CD4-positive, alpha-beta T cell treated with Interleukin-1 beta for 1 hour (primary cell): ENCODE results near the gene NT5C1A.

Source experiments
- DNase-seq, 2 donors: peaks; one replicate each; pipeline ENCODE4 v3.0.0-alpha.2; 2020 to 2022

Gene NT5C1A

GRCh38 chr1:39633422-39633821, 38.5 kb downstream of the NT5C1A start:
- no peak for DNase-seq

DNA sequence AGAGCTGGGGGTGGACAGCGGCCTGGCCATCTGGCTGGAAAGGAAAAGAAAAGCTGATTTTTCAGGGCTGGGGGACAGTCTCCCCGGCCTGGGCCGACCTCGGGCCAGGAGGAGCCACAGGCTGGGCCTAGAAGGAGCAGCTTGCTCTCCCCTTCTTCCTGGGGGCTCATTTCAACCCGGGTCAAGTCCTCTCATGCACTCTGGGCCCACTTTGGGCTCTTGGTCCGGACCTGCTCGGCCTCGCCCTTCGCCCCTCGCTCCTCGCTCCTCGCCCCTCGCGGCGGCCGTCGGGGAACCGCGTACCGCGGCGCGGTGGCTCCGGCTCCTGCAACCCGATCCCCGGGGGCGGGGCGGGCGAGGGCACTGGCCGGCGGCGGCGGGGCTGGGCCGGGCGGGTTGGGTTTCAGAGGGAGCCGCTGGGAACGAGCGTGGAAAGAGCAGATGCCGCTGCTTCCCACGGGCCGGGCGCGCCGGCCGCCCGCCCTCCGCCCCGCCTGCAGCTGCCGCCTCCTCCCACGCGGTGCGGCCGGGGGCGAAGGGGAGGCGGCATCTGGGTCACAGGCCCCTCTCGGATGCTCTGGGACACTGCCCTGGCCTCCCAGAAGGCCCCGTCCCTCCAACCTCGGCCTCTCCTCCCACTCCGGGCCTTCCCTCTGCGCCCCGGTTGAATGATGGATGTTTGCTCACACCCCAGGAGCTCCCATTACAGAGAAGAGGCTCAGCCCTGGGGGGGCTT, 39.1 kb downstream of the NT5C1A start:
- DNase-seq = no peak

DNA sequence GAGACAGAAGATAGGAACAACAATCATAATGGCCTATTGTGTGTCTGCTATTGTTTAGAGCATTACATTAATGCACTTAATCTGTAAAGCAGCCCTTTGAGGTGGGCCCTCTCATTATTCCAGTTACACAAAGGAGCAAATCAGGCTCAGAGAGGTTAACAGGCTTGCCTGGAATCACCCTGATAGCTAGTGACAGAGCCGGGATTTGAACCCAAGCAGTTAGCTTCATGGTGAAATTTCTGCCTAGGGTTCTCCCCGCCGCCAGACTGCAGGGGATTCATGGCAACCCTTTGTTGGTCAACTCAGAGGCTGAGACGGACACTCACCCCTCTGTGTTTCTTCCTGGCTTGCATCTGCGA, 39.6 kb downstream of the NT5C1A start:
- no peak for DNase-seq

DNA sequence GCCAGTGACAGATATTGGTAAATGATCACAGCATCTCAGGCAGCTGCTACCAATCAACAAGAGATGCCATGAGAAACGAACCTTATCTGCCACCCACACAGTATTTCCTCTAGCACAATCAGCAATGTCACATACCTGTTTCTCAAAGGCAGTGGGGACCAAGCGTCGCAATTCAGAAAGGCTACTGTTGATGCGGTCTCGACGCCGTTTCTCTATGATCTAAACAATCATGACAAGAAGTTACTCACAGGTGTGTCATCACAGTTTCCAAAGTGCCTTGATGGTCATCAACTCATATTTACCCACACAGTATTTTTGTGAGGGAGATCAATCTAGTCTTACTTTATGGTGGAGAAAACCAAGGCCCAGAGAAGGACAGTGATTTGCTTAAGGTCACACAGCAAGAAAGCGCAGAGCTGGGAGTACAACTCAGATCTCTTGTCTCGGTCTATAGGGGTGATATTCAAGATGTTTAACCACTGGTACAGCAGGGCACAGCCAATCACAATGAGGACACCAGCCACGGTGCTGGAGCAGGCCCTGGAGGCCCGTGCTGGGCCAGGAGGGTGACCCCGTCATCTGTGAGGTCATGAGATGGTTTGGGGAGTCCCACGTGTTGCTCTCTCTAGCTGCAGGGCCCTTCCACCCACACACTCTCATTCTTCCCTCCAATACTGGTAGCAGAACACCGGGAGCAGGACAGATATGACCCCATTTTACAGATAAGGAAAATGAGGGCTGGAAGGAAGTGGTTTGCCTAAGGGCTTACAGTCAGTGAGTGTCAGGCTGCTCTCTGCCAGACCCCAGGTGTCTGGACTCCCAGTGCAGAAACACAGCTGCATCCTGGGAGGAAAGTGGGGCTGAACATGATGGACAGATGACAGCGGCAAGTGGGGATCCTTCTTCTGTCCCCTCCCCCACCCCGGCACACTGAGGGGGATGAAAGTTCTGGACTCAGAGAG, 40.3 kb downstream of the NT5C1A start:
- DNase-seq = no peak

DNA sequence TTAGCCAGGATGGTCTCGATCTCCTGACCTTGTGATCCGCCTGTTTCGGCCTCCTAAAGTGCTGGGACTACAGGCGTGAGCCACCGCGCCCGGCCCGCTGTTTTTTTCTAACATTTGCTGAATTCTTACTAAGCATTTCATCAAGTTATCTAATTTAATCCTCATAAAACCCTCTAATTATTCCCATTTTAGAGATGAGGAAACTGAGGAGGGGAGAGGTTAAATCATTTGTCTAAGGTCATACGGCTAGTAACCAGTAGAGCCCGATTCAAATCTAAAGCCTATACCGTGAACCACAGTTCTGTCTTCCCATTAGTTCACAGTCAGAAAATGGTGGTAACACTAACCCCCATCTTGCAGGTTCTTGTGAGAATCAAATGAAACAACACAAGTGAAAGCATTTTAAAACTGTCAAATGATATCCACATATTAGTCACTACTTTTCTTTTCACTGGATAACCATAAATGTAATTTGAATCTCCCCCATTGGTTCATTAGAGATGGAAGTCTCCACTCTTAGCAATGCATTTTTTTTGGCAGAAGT, 43.0 kb downstream of the NT5C1A start:
- DNase-seq = no peak

DNA sequence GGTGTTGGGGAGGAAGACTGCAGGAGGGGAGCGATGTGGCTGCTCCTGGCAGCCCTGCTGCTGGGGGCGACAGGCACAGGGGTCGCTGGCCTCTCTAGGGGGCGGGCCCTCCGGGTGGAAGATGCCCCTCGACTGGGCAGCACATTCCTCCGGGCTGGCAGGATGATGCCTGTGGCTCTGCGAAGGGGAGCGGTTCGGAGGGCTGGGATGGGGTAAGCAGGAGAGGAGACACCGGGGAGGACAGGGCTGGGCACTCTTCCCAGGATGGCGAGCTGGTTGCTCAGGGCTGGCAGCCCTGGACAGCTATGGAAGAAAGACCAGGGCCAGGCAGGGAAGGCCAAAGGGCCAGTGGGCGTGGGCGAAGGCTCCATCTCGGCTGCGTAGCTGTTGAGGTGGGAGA, 45.3 kb downstream of the NT5C1A start:
- no peak for DNase-seq

GRCh38 chr1:39625462-39626273, 46.2 kb downstream of the NT5C1A start:
- DNase-seq = no peak

DNA sequence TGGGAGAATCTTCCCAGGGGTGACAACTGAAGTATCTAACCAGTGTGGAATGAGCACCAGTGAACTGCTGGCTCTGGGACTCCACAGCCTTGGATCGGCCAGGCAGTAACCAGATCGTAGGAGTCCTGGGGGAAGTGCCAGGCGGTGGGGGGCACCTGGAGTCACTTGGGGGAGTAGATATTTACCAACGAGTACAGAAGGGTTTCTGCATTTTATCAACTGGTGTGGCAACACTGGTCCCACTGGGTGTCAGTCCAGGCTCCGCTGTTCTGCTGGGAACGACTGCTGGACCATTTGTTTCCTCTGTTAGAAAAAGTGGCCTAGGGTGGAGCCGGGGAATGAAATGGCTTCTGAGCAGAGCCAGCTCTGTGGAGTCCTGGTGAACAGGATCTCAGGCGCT, 46.9 kb downstream of the NT5C1A start:
- DNase-seq = no peak

DNA sequence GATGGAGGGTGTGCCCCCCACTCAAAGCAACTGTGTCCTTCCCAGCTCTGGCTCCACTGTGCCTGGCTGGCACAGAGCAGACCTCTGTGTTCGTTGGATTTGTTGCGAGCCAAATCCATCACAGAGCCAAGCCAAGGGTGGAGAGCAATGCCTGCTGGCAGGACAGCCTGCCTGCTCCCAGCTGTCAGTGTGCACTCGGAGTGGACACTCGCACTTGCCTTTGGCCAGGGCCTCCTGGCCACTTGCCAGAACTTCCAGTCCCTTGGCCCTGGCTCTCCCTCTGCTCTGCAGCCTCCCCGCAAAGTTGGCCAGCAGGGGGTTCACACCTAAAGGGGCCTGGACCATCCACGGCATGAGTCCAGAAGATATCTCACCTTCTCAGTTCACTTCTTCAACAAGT, 48.9 kb downstream of the NT5C1A start:
- DNase-seq = no peak

DNA sequence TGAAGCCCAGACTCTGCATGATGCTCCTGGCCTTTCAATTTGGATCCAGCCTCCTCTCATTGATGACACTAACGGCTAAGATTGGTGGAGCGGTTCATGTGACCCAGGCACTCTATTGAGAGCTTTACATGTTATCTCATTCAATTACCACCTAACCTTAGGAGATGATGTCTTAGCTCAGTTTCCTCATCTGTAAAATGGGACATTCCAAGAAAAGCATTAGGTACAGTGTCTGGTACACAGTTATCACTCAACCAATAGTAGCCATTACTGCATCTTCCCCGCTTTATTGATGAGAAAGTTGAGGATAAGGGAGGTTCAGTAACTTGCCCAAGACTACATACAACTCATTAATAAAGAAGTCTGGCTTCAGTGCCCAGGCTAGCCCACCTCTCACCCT, 49.5 kb downstream of the NT5C1A start:
- no peak for DNase-seq

DNA sequence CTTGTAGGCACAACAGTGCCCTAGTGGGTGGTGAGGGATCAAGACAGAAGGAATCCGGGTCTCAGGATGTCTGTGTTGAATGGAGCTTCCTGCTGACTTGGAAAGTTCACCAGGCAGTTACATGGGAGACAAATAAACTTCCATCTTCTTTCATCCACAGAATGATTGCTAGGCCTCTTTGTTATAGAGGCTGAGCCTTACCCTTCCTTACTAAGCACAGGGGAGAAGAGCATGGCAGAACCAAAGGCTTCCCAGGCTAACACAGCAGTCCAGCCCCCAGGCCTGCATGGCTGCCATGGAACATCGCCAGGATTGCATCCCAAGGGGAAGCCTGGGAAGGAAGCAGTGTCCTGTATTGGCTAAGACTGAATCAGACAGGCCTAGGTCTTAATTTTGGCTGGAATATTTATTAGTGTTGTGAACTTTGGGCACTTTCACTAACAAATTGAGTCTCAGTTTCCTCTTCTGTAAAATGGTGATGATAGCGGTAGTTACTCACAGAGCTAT, 51.2 kb downstream of the NT5C1A start:
- DNase-seq = no peak

DNA sequence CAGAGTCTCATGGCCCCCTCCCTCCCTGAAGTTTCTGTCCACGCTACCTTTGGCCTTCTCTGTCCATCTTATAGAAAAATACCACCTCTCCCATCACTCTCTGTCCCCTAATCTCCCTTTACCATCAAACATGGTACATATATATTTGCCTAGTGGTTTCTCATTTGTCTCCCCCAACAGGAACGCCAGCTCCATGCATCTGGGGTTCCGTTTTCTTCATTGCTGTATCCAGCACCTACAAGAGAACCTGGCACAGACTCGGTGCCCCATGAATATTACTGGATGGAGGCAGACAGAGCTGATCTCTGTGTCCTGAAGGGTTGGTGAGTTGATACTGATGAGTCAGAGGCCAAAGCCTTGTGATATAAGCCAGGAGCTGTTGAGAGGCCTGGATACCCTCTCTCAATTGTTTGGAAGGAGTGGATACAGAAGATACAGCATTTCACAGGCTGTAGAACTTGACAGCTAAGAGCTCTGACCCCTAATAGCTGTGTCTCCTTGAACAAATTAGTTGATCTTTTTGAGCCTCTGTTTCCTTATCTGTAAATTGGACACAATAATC, 54.3 kb downstream of the NT5C1A start:
- DNase-seq = no peak

GRCh38 chr1:39615086-39615673, 56.7 kb downstream of the NT5C1A start:
- no peak for DNase-seq

DNA sequence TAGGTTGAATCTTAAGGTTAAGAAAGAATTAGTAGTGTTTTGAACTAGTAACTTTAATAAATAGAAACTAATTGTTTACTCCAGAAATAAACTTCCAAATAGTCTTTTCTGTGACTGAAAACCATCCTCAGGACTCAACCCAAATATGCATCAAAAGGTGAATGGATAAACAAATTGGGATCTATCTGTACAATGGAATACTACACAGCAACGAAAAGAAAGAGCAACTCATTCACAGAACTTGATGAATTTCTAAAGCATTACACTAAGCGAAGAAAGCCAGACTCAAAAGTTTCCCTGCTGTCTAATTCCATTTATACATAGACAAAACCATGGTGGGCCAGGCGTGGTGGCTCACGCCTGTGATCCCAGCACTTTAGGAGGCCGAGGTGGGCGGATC, 57.4 kb downstream of the NT5C1A start:
- no peak for DNase-seq

DNA sequence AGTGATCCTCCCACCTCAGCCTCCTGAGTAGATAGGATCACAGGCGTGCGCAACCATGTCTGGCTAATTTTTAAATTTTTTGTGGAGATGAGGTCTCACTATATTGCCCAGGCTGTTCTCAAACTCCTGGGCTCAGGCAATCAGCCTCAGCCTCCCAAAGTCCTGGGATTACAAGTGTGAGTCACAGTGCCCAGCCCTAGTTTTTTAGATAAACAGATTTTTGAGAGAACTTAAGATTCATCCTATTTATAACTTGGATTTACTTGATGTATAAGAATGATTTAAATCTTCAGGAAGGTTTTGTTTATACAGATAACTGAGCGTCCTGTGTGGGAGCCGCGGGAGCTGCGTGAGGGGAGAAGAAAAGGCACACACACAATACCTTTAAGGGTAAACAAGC, 58.7 kb downstream of the NT5C1A start:
- no peak for DNase-seq

DNA sequence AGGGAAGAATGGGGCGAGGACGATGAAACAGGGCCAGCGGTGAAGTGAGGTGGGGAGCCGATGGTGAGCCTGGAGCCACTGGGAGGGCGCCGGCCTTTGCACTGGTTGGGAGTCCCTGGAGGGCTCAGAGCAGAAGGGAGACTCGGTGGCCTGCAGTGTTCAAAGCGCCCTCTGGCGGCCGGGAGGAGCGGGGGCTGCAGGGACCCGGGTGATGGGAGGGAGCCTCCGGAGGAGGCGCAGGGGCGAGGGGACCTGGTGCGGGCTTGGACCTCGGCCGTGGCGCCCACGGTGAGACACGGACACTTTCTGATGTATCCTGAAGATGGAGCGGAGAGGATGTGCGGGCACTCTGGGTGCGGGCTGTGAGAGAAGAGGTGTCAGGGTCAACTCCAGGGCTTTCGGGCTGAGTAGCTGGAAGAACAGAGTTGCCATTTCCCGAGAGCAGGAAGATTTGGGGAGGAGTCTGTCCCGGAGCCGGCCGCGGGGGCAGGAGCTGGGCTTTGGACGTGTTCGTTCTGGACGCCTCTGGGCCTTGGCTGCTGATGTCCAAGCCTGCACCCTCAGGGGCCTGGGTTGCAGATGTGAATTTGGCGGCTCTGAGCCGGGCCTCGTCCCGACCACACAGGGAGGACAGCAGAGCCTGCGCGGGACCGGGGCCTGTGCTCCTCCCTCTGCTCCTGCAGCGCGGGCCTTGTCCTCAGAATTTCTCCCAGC, 62.1 kb downstream of the NT5C1A start:
- DNase-seq = peak; percentile 67 to 71
